GM19351 (cell line): ENCODE measurements around the gene JOSD1.

Experiments
- ATAC-seq: cut with Tn5 transposase; IDR thresholded peaks from one replicate; pipeline ENCODE4 v1.9.1; 2021; ENCODE audit warnings: mild to moderate bottlenecking, moderate library complexity; ENCODE audit not compliant: unreplicated experiment

Gene JOSD1

DNA sequence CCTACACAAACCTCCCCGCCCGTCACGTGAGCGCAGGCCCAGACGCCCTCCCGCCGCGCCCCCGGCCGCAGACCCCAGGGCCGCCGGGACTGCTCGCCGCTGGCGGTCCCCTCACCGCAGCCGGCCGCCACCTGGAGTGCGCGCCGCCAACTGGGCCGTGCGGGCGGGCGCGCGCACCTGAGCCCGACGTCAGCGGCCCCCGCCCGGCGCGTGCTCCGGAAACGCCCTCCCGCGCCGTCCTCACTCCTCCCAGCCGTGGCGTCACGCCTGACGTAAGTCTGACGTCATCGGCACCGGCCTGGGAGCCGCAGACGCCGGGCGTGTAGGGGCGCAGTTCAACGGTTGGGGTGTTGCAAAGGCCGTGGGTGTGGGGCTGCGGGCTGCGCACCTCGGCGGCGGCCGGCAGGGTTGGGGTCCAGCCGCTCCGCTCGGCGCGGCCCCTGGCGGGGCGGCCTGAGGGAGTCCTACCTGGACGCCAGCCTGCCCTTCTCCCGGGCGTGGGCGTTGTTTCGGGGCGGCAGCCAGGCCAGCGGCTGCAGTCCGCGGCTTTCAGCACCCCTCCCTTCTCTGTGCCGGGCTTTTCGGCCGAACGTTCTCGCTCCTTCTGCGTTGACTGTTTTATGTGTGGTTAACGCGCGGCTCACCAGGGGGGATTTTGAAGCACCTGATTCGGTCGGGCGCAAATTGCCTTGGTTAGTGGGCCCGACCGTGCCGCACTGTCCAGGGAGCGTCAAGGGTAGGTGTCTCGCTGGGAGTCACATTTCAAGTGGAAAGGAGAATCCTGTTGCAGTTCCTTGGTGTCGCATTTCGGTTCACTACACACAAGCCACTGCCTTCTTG is at the start of gene JOSD1:
TSS of gene JOSD1 (minus strand) at position 155 of the 840 bp plus-strand sequence. CDS start 956 bp downstream, outside the sequence.
- ATAC-seq = peak; percentile 33

DNA sequence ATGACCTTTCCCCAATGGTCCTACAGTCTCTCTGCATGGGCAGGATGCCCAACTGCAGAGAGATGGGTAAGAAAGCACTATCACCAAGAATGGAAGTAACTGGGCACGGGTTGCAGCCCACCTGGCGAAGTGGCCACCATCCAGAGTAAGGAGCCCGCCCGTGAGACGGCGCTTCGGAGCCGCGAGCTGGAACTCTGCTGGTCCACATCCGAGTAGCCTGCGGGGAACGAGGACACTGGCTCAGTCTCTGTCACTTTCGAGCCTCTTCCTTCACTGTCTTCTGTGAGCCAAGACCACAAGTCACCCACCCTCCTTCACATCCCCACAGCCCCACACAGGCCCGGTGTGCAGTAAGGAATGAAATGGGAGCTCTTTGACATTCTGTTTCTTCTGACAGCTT is 49.4 kb upstream of the JOSD1 start:
- no peak for ATAC-seq

DNA sequence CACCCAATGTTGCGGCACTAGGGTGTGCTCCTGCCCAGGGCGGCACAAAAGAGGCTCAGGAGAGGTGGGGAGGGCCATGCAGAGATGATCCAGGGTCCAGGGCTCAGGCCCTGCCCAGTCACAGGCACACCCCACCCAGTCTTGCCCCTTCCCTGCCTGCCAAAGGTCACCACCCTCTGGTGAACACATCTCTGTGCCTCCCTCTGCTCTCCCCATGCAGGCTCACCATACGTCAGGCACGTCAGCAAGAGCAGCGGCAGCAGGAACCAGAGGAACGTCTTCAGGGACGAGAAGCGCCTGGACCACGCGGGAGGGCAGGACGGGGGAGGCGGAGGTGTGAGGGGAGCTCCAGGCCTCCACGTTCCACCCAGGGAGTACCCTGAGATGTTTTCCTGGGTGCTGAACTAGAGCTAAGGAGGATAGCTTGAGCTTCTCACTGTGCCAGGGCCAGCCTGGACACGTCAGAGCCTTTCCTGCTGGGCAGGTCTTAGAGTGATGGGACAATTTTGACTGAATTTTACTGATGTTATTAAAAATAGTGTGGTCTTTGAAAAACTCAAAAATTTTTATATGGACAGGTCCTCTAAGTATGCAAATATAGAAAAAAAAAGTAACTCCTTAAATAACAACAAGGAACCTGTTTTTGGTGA is 47.9 kb upstream of the JOSD1 start:
- no peak for ATAC-seq

DNA sequence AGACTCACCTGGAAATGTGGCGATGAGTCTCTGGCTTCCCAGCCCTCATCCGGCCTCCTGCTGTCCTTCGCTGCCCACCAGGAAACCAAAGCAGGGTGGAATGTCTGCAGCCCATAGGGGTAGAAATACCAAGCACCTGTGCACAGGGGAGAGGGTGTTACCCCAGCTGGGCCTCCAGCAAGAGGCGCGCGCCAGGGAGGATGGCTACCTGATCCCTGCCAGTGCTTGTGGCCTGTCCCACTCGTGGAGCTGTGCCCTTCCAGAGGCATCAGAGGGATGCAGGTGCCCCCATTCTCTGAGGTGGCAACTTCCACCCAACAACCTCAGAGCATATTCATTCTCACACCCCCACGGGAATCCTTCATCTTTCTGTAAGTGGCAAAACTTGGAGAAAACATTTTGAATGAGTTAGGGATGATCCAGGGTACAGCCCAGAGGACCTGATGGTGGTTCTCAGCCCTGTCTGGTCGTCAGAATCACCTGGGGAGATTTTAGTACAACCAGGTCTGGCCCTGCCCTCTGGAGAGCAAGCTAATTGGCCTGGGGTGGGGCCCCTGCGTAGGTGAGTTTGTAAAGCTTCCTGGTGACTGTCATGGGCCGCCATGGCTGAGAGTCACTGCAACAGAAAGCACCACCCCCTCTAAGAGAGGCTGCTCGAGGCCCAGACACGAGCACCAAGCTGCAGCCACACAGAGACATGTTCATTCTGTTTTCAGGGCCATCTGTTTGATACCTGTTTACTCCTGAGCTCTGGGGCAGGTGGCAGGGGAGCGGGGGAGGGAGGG is 45.1 kb upstream of the JOSD1 start:
- no peak for ATAC-seq

DNA sequence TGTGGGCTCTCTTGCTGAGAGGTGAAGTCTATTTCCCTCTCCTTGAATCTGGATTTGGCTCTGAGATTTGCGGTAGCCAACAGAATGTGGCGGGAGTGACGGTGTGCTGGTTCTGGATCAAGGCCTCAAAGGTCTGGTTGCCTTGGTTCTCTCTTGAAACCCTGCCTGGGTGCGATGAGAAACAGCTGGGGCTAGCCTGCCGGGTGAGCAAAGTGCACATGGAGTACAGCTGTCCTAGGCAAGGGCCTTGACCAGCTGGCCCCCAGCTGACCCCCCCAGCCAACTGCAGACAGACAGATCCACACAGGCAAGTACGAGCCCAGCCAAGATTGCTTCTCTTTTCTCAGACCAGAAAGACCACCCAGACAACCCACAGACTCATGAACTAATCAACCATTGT is 44.2 kb upstream of the JOSD1 start:
- no peak for ATAC-seq

DNA sequence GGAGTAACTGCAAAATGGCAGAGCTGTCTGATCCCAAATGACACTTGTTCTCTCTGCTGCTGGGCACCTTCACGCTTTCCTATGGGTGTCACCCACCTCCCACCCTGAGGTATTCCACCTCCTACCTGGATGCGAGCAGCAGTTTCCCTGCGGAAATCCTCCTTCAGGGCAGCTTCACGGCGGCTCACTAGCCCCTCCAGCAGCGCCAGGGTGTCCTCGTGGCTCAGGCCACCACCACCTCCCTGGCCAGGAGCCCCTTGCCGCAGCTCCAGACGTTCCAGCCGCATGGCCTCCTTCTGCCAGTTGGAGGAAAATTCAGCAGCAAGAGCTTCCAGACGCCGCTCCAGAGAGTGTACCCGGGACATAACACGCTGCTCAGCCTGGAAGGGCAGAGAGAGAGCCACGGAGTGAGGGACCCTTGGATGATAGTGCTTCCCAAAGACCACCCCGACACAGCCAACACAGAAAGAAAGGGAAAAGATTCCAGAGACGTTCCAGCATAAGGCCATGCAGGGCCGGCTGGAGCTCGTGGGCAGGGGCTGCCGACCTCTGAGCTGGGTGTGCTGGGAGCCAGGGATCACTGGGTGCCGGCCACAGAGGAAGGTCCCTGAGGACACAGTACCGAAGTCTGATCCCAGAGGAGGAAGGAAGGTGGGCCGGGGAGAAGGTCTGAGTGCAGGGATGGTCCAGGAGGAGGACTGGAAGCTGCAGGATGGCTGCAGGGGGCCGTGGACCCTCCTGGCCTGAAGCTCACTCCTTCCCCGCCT is 41.6 kb upstream of the JOSD1 start:
- ATAC-seq = no peak

DNA sequence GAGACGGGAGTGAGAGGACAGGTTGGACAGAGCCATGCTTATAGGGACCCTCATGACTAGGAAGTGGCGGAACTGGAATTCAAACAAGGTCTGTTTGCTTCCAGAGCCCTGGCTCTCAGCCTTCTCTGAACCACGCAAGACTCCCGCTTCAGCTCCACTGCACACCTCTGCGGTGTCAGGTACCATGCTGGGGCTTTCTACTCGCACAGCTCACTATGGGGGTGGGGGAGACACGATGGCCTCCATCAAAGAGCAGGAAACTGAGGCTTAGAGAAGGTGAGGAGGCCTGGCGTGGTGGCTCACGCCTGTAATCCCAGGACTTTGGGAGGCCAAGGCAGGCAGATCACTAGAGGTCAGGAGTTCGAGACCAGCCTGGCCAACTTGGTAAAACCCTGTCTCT is 40.8 kb upstream of the JOSD1 start:
- ATAC-seq = no peak

DNA sequence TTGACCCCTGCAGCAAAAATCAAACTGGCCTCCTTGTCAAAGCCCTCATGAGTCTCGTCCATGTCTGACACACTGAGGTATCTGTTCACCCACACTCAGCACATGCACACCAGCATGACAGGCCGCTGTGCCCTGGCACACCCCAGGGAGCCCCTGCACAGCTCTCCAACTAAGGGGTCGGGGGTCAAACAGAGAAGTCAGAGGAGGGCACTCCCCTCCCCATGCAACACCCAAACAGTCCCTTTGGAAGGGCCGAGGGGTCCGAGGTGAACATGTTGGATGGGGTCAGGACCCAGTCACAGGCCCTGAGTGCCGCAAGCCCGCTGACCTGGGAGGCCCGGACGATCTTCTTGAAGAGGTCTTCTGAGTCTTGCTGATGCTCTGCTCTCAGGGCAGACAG is 40.4 kb upstream of the JOSD1 start:
- ATAC-seq = no peak

DNA sequence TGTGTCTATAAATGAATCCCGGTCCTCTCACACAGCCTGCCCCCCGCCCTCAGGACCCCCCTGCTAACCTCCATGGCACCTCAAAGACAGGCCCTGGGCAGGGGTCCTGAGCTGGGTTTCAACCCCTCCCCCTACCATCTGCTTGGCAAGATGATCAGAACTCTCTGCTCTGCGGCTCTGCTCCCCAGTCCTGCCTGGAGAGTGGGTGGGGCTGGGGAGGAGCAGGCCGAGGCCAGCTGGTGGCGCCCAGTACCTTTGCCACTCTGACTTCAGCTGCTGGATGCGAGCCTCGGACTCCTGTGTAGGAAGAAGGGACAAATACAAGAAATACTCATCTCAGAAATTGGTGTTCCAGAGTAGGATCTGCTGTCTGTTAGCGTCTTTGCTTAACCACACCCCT is 40.0 kb upstream of the JOSD1 start:
- no peak for ATAC-seq

DNA sequence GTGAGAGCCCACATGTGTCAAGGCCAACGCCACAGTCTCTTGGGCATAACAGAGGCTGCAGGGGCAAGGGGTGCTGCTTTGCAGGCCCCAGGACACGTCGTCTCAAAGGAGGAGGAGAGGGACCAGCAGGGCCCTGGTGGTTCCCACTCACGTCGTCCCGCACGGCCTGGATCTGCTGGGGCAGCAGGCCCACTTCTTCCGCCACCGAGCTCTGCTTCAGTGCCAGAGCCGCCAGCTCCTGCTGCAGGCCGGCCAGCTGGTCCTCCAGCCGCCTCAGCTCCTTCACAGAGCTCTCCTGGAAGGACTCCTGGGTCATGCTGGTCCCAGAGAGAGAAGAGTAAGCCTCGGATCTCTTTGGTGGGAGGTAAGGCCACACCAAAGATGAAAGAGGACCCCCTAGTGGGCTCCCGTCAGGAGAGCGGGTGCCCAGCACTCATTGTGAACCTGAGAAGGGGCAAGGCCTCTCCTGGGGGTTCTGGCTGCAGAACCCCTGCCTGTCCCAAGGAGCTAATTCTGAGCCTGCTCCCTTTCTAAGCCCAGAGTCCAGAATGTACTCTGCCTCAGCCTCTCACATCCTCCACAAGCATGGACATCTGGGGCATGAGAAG is 39.5 kb upstream of the JOSD1 start:
- ATAC-seq = no peak

DNA sequence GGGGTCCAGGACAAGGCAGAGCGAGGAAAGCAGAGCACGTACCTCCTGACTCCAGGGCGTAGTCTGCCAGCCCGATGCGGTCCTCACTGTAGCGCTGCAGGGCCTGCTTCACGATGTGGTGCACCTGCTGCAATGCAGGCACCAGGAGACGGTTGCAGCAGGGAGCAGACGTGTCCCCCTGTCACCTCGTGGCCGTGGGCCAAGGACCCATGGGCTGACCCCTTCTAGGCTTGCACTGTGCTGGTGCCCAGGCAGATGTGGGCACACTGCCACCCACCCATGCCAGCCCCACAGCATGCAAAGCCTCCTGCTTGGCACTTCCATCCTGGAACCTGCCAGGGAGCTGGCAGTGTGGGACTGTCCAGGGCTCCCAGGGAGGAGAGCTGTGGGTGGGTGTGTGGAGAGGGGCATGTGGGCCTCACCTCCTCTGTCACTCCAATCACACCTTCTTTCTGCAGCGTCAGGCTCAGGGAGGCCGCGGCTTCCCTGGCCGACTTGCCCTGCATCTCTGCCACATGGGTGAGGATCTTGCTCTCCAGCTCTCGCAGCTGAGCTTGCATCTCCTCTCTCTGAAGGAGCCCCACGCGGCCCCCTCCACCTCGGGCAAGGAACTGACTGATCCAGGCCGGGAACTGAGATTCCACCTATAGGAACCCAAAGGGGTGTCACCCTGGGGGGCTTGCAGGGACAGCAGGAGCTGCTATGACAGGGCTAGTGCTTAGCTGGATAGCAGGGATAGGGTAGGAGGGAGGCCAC is 38.7 kb upstream of the JOSD1 start:
- ATAC-seq = no peak

DNA sequence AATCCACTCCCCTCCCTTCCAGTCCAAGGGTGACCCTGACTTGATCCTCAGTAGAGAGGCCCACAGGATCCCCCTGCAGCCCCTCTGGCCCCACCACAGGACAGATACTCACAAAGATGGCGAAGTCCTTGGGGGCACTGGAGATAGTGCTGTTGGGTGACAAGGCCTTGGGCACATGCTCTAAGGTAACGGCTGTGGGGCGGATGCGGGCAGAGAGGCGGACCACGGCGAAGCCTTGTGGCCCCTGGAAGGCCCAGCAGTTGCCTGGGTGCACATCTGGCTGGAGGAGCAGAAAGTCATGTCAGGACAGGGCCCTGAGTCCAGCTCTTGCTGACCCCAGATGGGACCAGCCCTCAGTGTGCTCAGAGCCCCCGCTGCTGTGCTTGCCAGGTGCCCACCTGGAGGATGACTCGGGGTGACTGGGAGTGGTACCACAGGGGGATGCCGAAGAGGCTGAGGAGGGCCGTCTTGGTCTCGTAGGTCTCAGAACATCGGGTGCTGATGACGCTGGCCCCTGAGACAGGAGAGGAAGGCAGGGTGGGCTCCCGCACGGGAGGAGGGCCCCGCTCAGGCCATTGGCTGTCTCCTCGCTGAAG is 37.8 kb upstream of the JOSD1 start:
- no peak for ATAC-seq

DNA sequence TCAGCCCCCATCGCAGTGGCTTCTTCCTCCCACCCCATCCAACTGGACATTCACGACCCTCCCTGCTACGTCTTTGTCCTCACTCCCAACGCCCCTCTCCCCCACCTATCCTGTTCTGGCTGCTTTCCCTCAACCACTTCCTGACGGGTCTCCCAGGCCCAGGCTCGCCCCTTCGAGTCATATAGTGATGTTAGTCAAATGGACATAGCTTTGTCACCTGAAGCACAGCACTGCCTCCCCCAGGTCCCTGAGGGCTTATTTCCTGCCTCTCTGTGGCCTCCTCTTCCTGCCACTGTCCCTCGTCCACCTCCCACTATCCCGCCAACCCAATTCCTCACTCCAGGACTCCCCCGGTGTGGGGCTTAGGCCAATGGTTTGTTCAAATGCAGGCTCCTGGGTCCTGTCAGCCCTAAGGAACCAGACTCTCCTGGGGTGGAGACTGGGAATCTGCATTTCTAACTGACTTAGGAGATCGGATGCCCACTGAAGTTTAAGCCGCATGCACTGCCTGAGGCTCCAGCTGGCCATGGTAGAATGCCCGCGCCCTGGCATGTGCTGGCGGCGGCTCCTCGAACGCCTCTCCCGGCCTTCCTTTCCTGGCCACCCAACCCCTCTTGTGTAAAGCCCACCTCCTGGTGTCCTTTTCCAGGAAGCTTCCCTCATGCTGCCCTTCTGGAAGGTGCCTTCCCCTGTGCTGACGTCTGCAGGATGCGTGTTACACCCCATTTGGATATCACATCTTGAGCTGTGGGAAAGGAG is 36.7 kb upstream of the JOSD1 start:
- no peak for ATAC-seq

DNA sequence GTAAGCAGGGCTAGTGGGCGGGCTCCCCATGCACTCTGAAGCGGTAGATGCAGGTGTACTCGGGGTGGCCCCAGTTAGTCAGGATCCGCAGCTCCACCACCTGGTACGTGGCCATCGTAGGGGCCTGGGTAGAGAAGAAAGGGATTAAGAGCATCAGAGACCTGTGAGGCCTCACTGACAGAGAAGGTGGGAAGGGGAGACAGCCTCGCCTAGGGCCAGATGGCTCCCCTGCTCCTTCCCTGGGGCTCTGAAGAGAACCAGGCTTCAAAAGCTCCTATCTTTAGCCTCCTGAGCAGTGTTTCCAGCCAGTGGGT is 35.5 kb upstream of the JOSD1 start:
- no peak for ATAC-seq

DNA sequence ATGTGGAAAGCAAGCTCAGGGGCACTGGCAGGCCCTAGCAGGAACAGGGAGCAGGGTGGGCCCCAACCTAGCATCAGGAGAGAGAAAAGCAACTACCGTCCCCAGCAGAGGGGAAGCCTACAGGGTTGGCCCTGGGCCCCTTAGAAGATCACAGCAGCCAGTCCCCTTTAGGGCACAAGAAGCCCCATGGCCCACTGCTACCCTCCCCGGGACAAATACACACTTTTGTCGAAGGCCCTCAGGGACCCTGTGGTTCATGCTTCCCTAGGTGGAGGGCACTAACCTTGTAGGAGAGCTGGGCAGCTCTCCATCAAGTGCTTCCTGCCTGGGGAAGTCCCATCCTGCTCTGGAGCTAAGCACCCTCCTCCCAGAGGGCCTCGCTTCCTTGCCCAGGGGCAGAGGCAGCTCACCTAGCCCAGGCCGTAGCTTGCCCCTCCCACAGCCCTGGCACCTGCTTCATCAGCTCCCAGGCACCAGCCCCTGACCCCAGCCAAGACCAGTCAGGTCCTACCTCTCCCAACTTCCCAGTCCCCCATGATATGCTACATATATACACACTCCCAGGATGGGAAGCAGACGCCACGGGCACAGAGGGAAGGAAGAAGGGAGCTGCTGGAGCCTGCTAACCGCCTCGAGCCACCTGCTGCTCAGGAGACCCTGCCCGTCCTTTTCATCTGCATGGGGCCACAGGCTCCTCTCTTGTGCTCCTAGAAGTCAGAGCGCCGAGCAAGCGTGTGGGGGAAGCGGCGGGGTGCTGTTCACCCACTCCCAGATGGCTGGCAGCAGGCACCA is 34.9 kb upstream of the JOSD1 start:
- ATAC-seq = no peak

DNA sequence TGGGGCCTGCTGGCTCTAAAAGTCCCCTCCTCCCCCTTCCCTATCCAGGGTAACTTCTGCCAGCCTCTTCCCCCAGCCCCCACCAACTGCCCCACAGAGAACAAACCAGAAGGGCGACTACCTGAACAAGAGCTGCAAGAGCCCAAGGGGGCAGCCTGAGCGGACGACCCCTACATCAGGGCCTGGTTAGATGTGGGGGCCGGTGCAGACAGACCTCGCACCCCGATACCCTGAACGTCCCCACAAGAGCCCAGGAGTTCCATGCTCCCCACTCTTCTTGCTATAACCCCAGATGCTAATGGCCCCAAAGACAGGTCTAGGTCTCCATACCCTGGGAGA is 34.4 kb upstream of the JOSD1 start:
- ATAC-seq = no peak

DNA sequence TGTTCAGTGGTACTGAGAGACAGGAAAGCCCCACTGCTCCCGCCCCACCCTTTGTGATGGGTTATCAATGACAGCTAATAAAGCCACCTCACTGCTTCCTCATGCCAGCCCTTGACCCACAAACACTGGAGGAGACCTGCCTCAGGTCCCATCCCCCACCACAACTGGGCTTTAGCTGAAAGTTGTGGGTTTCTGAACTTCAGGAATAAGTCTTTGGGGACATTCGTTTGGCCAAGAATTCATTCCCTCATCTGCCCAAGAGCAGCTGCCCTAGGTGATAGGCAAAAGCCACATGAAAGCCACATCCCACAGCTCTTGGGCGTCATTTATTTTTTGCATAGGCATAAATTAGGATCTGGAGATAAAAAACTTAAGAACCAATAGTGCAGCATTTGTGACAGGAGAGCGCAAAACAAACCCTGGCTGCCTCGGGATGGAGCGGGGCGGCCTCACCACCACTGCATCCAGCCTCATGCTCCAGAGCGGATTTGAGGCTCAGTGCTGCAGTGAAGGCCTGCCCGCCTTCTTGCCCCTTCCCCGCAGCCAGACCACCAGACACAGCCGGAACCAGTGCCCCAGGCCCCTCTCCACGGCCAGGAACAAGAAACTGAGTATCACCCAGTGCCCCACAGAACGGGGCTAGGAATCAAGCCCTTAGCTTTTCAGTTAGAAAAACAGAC is 33.8 kb upstream of the JOSD1 start:
- no peak for ATAC-seq
